ENCODE data around the gene SMAD2.

DNA sequence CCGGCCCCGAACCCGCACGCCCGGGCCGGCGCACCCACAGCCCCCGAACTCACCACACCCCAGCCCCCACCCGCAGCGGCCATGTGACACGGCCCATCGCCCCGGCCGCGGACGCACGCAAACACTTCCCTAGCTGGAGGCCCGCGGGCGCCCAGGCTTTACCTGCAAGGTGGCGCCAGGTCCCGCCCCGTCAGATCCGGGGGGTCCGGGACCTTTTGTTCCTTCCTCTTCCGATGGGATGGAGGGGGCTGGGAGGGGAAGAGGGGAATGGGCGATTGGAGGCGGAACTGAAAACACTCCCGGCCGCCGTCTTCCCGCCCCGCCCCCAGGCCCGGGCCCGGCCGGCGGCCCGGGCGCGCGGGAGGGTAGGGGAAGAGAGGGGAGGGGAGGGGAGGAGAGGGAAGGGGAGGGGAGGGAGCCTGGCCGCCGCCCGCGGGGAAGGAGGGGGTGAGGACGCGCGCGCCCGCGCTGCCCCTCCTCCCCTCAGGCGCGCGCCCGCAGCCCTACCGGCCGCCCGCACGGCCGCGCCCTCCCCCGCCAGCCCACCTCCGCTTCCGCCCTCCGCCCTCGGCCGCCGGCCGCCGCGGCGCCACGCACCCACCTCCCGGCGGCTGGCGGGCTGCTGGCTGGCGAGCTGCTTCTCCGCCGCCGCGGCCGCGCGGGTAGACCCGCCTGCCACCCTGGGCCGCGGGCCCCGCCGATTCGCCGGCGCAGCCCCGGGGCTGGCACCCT is at the start of gene SMAD2:
- TF ChIP-seq, protein P1, sequence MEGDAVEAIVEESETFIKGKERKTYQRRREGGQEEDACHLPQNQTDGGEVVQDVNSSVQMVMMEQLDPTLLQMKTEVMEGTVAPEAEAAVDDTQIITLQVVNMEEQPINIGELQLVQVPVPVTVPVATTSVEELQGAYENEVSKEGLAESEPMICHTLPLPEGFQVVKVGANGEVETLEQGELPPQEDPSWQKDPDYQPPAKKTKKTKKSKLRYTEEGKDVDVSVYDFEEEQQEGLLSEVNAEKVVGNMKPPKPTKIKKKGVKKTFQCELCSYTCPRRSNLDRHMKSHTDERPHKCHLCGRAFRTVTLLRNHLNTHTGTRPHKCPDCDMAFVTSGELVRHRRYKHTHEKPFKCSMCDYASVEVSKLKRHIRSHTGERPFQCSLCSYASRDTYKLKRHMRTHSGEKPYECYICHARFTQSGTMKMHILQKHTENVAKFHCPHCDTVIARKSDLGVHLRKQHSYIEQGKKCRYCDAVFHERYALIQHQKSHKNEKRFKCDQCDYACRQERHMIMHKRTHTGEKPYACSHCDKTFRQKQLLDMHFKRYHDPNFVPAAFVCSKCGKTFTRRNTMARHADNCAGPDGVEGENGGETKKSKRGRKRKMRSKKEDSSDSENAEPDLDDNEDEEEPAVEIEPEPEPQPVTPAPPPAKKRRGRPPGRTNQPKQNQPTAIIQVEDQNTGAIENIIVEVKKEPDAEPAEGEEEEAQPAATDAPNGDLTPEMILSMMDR (IDR thresholded peaks at IDR 0.05; ENCODE audit: low read depth, low read length): peak; percentile 12; the same call in 1 of the 2 replicates
- TF ChIP-seq EZH2phosphoT487 (IDR thresholded peaks at IDR 0.05; ENCODE audit: low read depth): no peak
